ENCODE data around the gene GCK.
A peak's percentile ranks its signal among the peaks of the same experiment; 100 is the strongest.

Gene GCK

GRCh38 chr7:44106311-44107065, 82.8 kb downstream of the GCK start:
- TF ChIP-seq, protein P1, sequence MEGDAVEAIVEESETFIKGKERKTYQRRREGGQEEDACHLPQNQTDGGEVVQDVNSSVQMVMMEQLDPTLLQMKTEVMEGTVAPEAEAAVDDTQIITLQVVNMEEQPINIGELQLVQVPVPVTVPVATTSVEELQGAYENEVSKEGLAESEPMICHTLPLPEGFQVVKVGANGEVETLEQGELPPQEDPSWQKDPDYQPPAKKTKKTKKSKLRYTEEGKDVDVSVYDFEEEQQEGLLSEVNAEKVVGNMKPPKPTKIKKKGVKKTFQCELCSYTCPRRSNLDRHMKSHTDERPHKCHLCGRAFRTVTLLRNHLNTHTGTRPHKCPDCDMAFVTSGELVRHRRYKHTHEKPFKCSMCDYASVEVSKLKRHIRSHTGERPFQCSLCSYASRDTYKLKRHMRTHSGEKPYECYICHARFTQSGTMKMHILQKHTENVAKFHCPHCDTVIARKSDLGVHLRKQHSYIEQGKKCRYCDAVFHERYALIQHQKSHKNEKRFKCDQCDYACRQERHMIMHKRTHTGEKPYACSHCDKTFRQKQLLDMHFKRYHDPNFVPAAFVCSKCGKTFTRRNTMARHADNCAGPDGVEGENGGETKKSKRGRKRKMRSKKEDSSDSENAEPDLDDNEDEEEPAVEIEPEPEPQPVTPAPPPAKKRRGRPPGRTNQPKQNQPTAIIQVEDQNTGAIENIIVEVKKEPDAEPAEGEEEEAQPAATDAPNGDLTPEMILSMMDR (IDR thresholded peaks at IDR 0.05; ENCODE audit: control insufficient read depth, insufficient read depth, low read depth, low read length, missing control alignments) = no peak
- DNase-seq (ENCODE audit: low read depth) = no peak
- H3K4me3 ChIP-seq (ENCODE audit: control insufficient read depth, low read depth, low read length) = peak overlapping the region; percentile 62

GRCh38 chr7:44105832-44106231, 83.4 kb downstream of the GCK start:
- TF ChIP-seq, protein P1 (IDR thresholded peaks at IDR 0.05; ENCODE audit: control insufficient read depth, insufficient read depth, low read depth, low read length, missing control alignments) = no peak
- H3K4me3 ChIP-seq (ENCODE audit: control insufficient read depth, low read depth, low read length) = peak overlapping the region; percentile 62
- DNase-seq (ENCODE audit: low read depth) = no peak

DNA sequence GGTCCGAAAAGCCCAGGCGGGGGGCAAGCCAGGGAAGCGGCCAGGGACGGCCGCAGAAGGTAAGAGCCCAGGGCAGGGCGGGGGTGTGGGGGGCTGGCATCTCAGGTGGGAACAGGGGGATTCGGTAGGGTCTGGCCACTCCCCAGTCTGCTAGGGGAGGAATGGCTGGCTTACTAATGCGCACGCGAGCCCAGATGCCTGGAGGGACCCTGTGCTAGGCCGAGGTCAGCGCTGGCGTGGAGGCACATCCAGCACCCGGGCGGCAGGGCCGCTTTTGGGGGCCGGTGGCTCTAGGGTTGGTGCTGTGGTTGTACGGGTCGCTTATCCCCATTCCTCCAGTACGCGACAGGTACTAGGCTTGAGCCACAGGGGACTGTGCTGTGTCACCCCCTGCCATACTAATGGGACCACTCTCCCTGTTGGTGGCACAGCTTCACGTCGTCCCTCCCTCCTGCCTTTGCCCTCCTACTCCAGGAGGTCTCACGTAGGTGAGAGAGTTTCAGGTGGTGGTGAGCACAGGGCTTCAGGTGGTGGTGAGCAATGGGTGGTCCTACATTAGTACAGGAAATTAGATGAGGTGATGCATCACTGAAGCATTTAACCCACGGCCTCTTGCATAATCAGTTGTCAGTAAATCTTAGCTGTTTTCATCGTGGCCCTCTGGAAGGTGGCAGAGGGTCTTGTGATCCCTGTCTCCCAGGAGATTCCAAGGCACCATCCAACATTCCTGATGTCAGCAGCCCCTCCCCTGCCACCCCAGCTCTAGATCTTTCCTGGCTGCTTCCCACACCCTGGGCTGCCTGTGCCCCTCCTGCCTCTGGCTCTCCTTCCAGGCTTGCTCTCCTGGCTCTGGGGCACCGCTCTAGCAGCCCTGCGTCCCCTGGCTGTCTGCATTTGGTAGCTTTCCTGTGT, 84.1 kb downstream of the GCK start:
- peak overlapping the region; percentile 62 for H3K4me3 ChIP-seq (ENCODE audit: control insufficient read depth, low read depth, low read length)
- DNase-seq (ENCODE audit: low read depth) = peak; percentile 62
- TF ChIP-seq, protein P1 (IDR thresholded peaks at IDR 0.05; ENCODE audit: control insufficient read depth, insufficient read depth, low read depth, low read length, missing control alignments) = peak; percentile 17

GRCh38 chr7:44103923-44104859, 85.0 kb downstream of the GCK start, which contains the start of gene AEBP1:
AEBP1 (plus strand) TSS chr7:44104345; CDS start chr7:44104666, 321 bp downstream.
- TF ChIP-seq, protein P1 (IDR thresholded peaks at IDR 0.05; ENCODE audit: control insufficient read depth, insufficient read depth, low read depth, low read length, missing control alignments) = no peak
- no peak for DNase-seq (ENCODE audit: low read depth)
- peak within 1 kb of the TSS; percentile 62 for H3K4me3 ChIP-seq (ENCODE audit: control insufficient read depth, low read depth, low read length)

GRCh38 chr7:44103566-44103922, 85.7 kb downstream of the GCK start:
- DNase-seq (ENCODE audit: low read depth) = no peak
- no peak overlapping the region for H3K4me3 ChIP-seq (ENCODE audit: control insufficient read depth, low read depth, low read length)
- TF ChIP-seq, protein P1 (IDR thresholded peaks at IDR 0.05; ENCODE audit: control insufficient read depth, insufficient read depth, low read depth, low read length, missing control alignments) = no peak
